SK-N-SH (cell line): ENCODE results near the gene TEX9.

Experiments used
- EP300 ChIP-seq, 2 experiments: IDR thresholded peaks; 2 replicates each; pipeline versions ENCODE4 v1.4.0 to v1.6.1; 2012; ENCODE audit warnings: borderline replicate concordance in 1 of 2, low read depth in 1 of 2, low read length in 1 of 2
- TF ChIP-seq, protein P1 (sequence below): fragments of 200-600 bp; sonication (generic); IDR thresholded peaks from 2 replicates; pipeline ENCODE4 v1.6.1; 2017; ENCODE audit warnings: antibody characterized with exemption, mild to moderate bottlenecking, moderate library complexity

DNA sequence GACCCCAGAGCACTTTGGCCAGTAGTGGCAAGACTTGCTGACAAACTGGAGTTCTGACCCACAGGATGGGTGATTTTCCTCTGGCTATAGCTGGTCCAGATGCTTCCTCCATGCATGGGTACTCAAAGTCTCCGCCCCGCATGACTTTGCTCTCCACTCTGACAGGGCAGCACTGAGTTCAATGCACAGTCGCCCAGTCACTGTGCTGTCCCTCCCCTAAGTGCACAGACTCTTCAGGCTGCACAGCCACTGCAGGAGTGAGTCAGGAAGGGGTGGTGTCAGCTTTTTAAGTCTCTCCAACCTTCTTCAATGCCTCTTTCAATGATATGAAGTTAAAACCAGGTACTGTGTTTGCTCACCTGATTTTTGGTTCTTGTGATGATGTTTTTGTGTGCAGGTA, 17.8 kb downstream of the TEX9 start:
- TF ChIP-seq, protein P1, sequence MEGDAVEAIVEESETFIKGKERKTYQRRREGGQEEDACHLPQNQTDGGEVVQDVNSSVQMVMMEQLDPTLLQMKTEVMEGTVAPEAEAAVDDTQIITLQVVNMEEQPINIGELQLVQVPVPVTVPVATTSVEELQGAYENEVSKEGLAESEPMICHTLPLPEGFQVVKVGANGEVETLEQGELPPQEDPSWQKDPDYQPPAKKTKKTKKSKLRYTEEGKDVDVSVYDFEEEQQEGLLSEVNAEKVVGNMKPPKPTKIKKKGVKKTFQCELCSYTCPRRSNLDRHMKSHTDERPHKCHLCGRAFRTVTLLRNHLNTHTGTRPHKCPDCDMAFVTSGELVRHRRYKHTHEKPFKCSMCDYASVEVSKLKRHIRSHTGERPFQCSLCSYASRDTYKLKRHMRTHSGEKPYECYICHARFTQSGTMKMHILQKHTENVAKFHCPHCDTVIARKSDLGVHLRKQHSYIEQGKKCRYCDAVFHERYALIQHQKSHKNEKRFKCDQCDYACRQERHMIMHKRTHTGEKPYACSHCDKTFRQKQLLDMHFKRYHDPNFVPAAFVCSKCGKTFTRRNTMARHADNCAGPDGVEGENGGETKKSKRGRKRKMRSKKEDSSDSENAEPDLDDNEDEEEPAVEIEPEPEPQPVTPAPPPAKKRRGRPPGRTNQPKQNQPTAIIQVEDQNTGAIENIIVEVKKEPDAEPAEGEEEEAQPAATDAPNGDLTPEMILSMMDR, result no peak
- TF ChIP-seq EP300 (IDR thresholded peaks at IDR 0.05; ENCODE audit: borderline replicate concordance in 1 of 2, low read depth in 1 of 2, low read length in 1 of 2), result no peak
